ENCODE data around the gene ZNF784. TPM values are rescaled to one million over a fixed set of nuclear protein-coding genes. Genes with fewer than 3 reads are reported as not detected.
A peak's percentile ranks its signal among the peaks of the same experiment; 100 is the strongest.

ZNF784 gene
- total and polyA plus RNA-seq, 8 donors: 1.8 to 15.1 (median 5.5) TPM; not detected in 1

GRCh38 chr19:55644191-55644833 is 19.9 kb upstream of the ZNF784 start:
- peaks cover 11 to 19% (median 16%) of the 10 kb centered on the region in 4 donors for H3K36me3 ChIP-seq
- H3K27me3 ChIP-seq: peaks cover 0 to 6% (median 0%) of the 10 kb centered on the region in 3 donors
- H3K27ac ChIP-seq: peak overlapping the region; percentile 28 to 97 (median 95)
- peaks cover 52 to 83% (median 79%) of the 10 kb centered on the region in 4 donors for H3K4me1 ChIP-seq
- WGBS, 5 donors: 41 to 58% (median 43%) methylated on average over 12 of the region's 12 CpGs
- DNase-seq: no peak
- H3K9me3 ChIP-seq: no peaks in the 10 kb centered on the region
- TF ChIP-seq EP300 (IDR thresholded peaks at IDR 0.05) (no peak), POLR2A (IDR thresholded peaks at IDR 0.05) (no peak), POLR2AphosphoS5 (IDR thresholded peaks at IDR 0.05) (no peak), CTCF (IDR thresholded peaks at IDR 0.05) (no peak)
- peak overlapping the region; percentile 74 to 98 (median 97) for H3K4me3 ChIP-seq
- intact Hi-C loops (cut with DNase I; ENCODE audit: low total_unique reads): no loop called here

- Histone ChIP-seq H3K36me3 (peaks cover 11 to 19% (median 16%) of the 10 kb centered on the region in 4 donors), H3K4me3 (peak overlapping the region; percentile 74 to 98 (median 97)), H3K4me1 (peaks cover 47 to 81% (median 79%) of the 10 kb centered on the region in 4 donors), H3K27ac (peak overlapping the region; percentile 28 to 97 (median 95)), H3K9me3 (no peaks in the 10 kb centered on the region), H3K27me3 (peaks cover 0 to 6% (median 0%) of the 10 kb centered on the region in 3 donors)
- 0 to 2% (median 0%) methylated on average over 14 to 15 of the region's 15 CpGs for WGBS, 5 donors
- intact Hi-C loops (cut with DNase I; ENCODE audit: low total_unique reads): no loop called here
- no peak for TF ChIP-seq EP300 (IDR thresholded peaks at IDR 0.05)
- no peak for TF ChIP-seq POLR2AphosphoS5 (IDR thresholded peaks at IDR 0.05)
- no peak for TF ChIP-seq CTCF (IDR thresholded peaks at IDR 0.05)
- no peak for TF ChIP-seq POLR2A (IDR thresholded peaks at IDR 0.05)
- no peak for DNase-seq
These were observed 19.5 kb upstream of the ZNF784 start for GRCh38 chr19:55643887-55644176.

DNA sequence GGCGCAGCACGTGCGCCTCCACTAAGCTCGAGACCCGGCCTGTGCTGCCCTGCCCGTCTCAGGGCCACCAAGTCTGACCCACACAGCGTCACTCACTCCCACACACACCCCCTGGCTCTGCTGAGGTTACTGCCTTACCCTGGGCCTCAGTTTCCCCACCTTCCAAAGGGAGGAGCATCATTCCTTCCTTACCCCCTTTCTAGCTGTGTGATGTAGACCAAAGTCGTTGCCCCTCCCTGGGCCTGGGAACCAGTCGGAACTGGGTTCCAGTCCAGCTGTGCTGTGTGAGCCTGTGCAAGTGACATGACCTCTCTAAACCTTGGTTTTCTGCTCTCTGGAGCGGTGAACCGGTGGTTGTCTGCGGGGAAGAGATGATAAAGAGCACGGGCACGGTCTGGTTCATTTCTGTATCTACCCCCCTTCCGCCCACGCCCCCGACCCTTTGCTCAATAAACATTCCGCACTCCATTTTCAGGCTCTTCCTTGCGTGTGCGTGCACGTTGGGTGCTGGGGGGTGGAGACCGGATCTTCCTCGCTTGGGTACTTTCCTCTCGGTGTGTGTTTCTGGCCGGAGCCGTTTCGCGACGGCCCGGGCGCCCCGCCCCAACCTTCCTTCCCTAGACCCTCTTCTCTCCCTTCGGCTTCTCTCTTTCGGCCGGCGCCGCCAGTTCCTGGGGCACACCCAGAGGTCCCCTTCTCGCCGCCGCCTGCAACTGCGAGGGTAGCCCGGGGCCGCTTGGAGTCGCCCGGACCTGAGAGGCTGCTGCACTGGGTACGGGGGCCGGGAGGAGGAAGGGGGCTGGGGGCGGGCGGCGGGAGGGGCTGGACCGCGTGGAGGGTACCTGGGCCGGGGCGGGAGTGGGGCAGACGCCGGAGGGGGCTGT is 18.9 kb upstream of the ZNF784 start, which contains the start of gene ZNF581:
TSS of gene ZNF581 (plus strand) at position 647 of the 884 bp plus-strand sequence. CDS start 923 bp downstream, outside the sequence.
- Histone ChIP-seq H3K4me1 (peaks cover 45 to 80% (median 78%) of the 10 kb centered on the region in 4 donors), H3K4me3 (peak within 1 kb of the TSS; percentile 74 to 98 (median 97)), H3K9me3 (no peaks in the 10 kb centered on the region), H3K36me3 (peaks cover 11 to 19% (median 18%) of the 10 kb centered on the region in 4 donors), H3K27ac (peak within 1 kb of the TSS; percentile 91 to 97 (median 95)), H3K27me3 (peaks cover 0 to 6% (median 0%) of the 10 kb centered on the region in 3 donors)
- peak; percentile 83 to 88 for DNase-seq
- no peak for TF ChIP-seq POLR2A (IDR thresholded peaks at IDR 0.05)
- TF ChIP-seq CTCF (IDR thresholded peaks at IDR 0.05): no peak
- TF ChIP-seq POLR2AphosphoS5 (IDR thresholded peaks at IDR 0.05): peak; percentile 28 to 78 (median 37)
- TF ChIP-seq EP300 (IDR thresholded peaks at IDR 0.05): no peak
- 0 to 2% (median 1%) methylated on average over 41 to 56 of the region's 56 CpGs for WGBS, 5 donors
- intact Hi-C loops (cut with DNase I; ENCODE audit: low total_unique reads): no loop called here
